Measurements from ENCODE around the gene CACNG7.

The CACNG7 gene

GRCh38 chr19:53879140-53880081, 29.7 kb upstream of the CACNG7 start:
- DNase-seq = no peak

DNA sequence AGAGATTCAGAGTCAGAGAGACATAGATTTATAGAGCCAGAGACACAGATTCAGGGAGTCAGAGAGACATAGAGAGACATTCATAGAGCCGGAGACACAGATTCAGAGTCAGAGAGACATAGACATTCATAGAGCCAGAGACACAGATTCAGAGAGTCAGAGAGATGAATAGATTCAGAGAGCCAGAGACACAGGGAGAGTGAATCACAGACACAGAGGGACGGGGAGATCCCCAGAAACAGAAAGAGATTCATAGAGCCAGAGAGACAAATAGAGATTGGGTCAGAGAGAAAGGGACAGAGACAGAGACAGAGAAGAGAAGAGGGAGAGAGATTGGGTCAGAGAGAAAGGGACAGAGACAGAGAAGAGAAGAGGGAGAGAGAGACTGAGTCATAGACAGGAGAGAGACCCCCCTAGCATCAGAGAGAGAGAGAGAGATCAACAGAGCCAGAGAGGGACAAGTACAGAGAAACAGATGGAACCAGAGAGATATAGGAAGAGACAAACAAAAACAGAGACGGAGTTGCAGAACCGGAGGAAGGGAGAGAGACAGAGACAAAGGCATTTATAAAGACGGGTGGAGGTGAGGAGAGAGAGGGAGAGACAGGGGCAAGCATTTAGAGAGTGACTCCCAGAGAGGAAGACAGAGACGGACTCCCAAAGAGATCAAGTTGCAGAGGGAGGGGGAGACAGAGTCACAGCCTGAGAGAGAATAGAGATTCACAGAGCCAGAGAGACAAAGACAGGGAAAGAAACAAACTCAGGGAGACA, 28.2 kb upstream of the CACNG7 start:
- no peak for DNase-seq

- DNase-seq = no peak
These were observed 27.3 kb upstream of the CACNG7 start, which contains the start of gene PRKCG for GRCh38 chr19:53881482-53882390. TSS of gene PRKCG (plus strand) at chr19:53882197. CDS start at chr19:53882495, 298 bp downstream.

DNA sequence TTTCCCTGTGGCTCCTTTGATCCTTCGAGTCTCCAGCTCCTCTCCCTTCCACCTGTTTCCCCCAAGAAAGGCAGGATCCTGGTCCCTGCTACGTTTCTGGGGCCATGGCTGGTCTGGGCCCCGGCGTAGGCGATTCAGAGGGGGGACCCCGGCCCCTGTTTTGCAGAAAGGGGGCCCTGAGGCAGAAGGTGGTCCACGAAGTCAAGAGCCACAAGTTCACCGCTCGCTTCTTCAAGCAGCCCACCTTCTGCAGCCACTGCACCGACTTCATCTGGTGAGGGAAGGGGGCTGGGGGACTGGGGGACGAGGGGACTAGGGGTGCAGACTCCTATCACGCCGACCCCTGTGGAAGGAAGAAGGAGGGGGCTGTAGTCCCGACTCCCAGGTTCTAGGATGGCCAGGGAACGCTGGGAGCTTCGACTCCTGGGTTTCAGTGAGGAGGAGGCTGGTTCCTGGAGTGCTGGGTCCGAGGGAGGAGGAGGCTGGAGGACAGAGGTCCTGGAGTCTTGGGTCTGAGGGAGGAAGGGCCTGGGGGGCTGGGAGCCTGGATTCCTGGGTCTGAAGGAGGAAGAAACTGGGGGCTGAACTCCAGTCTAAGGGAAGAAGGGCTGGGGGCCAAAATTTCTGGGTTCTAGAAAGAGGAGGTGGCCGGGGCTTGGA, 26.6 kb upstream of the CACNG7 start:
- no peak for DNase-seq

- no peak for DNase-seq
These were observed 25.8 kb upstream of the CACNG7 start for GRCh38 chr19:53883231-53883661.

DNA sequence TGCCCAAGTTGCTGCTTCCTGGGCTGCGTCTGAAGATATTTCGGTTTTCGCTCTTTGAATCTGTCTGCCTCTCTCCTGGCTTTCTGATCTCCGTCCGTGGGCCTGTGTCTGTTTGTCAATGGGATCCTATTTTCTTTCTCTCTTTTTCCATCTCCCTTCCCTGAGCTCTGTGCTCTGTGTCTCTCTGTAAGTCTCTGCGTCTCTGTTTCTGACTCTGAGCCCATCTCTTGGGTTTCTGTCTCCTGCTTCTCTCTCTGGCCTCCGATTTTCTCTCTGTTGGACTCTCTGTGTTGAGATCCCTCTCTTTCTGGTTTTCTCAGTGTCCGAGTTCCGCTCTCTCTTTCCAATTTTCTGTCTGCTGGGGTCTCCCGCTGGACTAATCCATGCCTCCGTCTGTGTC, 25.3 kb upstream of the CACNG7 start:
- no peak for DNase-seq

GRCh38 chr19:53884256-53884655, 24.8 kb upstream of the CACNG7 start:
- no peak for DNase-seq

GRCh38 chr19:53885036-53885435, 24.0 kb upstream of the CACNG7 start:
- DNase-seq = no peak

GRCh38 chr19:53892301-53892980, 16.6 kb upstream of the CACNG7 start:
- DNase-seq = no peak

GRCh38 chr19:53892981-53893325, 16.1 kb upstream of the CACNG7 start:
- DNase-seq = no peak

DNA sequence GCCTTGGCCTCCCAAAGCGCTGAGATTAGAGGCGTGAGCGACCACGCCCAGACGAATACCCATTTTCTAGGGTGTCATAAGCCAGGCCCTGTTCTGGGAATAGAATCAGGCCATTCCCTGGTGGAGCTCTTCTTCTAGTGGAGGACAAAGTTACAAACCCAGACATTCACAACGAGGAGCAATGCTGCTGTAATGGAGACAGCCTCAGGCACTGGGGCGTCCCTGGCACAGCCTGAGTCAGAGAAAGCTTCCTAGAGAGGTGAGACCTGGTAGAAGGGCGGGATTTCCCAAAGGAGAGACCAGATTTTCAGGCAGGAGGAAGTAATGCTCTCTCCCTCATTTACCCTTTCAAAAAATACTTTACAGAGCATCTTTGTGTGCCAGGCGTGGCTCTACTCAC, 14.4 kb upstream of the CACNG7 start:
- DNase-seq = no peak

- no peak for DNase-seq
These were observed 12.4 kb upstream of the CACNG7 start for GRCh38 chr19:53896682-53897081.

DNA sequence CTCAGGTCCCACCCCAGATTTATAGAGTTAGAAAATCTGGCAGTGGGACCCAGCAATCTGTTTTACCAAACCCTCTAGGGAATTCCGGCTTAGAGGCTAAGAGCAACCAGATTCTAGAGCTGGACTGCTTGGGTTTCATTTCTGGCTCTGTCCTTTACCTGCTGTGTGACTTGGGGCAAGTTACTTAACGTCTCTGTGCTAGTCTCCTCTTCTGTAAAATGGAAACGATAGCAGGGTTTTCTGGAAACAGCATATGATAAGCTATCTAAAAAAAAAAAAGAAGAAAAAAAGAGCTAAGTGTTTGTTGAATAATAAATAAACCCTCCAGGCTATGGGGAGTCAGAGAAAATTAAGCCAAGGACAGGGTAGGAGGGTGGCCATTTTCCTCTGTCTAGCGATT, 11.6 kb upstream of the CACNG7 start:
- DNase-seq = no peak

GRCh38 chr19:53898166-53898565, 10.9 kb upstream of the CACNG7 start:
- no peak for DNase-seq

DNA sequence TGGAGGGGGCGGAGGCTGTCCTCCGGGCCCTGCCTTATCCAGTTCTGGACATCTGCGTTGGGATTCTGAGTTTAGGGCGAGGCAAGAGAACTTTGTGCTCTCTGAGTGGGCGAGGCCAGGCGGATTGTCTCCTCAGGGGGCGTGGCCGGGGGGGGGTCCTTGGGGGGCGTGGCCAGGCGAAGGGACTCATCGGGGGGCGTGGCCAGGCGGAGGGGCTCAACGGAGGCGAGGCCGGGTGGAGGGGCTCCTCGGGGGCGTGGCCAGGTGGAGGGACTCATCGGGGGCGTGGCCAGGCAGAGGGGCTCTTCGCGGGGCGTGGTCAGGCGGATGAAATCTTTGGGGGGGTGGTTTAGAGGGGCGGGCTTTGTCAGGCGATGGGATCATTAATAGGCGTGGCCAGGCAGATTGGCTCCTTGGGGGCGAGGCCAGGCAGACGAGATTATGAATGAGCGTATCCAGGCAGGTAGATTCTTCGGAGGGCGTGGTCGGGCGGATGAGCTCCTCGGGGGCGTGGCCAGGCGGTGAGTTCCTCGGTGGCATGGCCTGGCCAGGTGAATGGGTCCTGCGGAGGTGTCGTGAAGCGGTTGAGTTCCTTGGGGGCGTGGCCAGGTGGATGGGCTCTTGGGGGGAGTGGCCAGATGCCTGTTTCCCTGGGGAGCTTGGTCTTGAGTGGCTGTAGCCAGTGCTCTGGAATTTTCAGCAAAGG, 10.3 kb upstream of the CACNG7 start:
- no peak for DNase-seq

- no peak for DNase-seq
These were observed 8.8 kb upstream of the CACNG7 start for GRCh38 chr19:53900191-53900860.

- DNase-seq = no peak
These were observed 5.9 kb upstream of the CACNG7 start for GRCh38 chr19:53903055-53903680.

GRCh38 chr19:53904909-53905308, 4.2 kb upstream of the CACNG7 start:
- no peak for DNase-seq

DNA sequence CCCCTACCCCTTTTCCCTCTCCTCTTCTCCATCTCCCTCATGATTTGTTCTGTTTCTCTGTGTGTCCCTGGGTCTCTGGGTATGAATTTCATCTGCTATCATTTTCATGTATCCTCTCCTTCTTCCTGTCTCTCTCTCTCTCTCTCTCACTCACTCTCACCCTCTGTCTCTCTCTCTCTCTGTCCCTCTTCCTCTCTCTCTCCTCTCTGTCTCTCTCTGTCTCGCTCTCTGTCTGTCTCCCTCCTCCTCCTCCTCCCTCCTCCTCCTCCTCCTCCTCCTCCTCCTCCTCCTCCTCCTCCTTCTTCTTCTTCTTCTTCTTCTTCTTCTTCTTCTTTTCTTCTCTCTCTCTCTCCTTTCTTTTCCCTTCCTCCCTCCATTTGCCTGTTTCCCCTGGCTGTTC, 3.3 kb upstream of the CACNG7 start:
- DNase-seq = no peak

Data from cortex of kidney (tissue), 1 donor.